Naive thymus-derived CD4-positive, alpha-beta T cell (primary cell): Measurements from ENCODE around the gene MED15. TPM values are rescaled to one million over a fixed set of nuclear protein-coding genes. Genes with fewer than 3 reads are reported as not detected.

Source experiments
- ATAC-seq: fragments of 150-1000 bp; cut with Tn5 transposase; 2 replicates; pipeline ENCODE4 v1.10.0; 2021; ENCODE audit warnings: mild to moderate bottlenecking, moderate library complexity
- CTCF ChIA-PET: fragments of 350-600 bp; sonication (Branson Sonifier 250); formaldehyde crosslinking; loops from one replicate; lab custom pipeline; 2021; ENCODE audit warnings: antibody characterized with exemption; lab: Charles Lee
- POLR2A ChIA-PET: fragments of 350-600 bp; sonication (Branson Sonifier 250); formaldehyde crosslinking; loops from one replicate; lab custom pipeline; 2021; ENCODE audit warnings: antibody characterized with exemption, inconsistent platforms; lab: Charles Lee
- DNase-seq, 9 donors: peaks; one replicate each; pipeline versions ENCODE4 v3.0.0 to v3.0.0-alpha.2; 2020 to 2022; ENCODE audit warnings: mixed read lengths in 1 of 9
- H3K27ac ChIP-seq: one replicate; pipeline ENCODE4 v1.7.0; 2013; ENCODE audit warnings: mild to moderate bottlenecking, low read depth, low read length, moderate library complexity
- H3K27me3 ChIP-seq, 2 donors: one replicate each; pipeline ENCODE4 v1.7.0; 2013; ENCODE audit warnings: low read length in 2 of 2, mild to moderate bottlenecking in 2 of 2, moderate library complexity in 2 of 2; ENCODE audit not compliant: control insufficient read depth in 2 of 2, insufficient read depth in 2 of 2
- H3K36me3 ChIP-seq, 3 experiments: 1 replicate in 2 of 3; 2 replicates in 1 of 3; pipeline ENCODE4 v1.7.0; 2013; ENCODE audit warnings: low read length in 3 of 3, mild to moderate bottlenecking in 3 of 3, moderate library complexity in 1 of 3; ENCODE audit not compliant: insufficient read depth in 3 of 3, control insufficient read depth in 2 of 3
- H3K4me1 ChIP-seq, 2 donors: one replicate each; pipeline ENCODE4 v1.7.0; 2013; ENCODE audit warnings: low read length in 2 of 2, mild to moderate bottlenecking in 2 of 2, moderate library complexity in 1 of 2; ENCODE audit not compliant: control insufficient read depth in 2 of 2, insufficient read depth in 2 of 2
- H3K4me3 ChIP-seq: 2 replicates; pipeline ENCODE4 v1.7.0; 2013; ENCODE audit warnings: mild to moderate bottlenecking, low read length
- H3K9me3 ChIP-seq, 3 experiments: 1 replicate in 2 of 3; 2 replicates in 1 of 3; pipeline ENCODE4 v1.7.0; 2013; ENCODE audit warnings: low read length in 3 of 3; ENCODE audit not compliant: control insufficient read depth in 2 of 3
- H3K27ac Mint-ChIP-seq, 9 donors: one replicate each; pipeline ENCODE4 v1.8.0; 2020 to 2022; ENCODE audit warnings: mixed read lengths in 9 of 9, mild to moderate bottlenecking in 8 of 9, moderate library complexity in 5 of 9, inconsistent platforms in 2 of 9
- H3K27me3 Mint-ChIP-seq, 5 donors: one replicate each; pipeline ENCODE4 v1.8.0; 2021 to 2022; ENCODE audit warnings: mixed read lengths in 5 of 5, mild to moderate bottlenecking in 1 of 5
- H3K36me3 Mint-ChIP-seq, 5 donors: one replicate each; pipeline ENCODE4 v1.8.0; 2020 to 2022; ENCODE audit warnings: mixed read lengths in 5 of 5, mild to moderate bottlenecking in 3 of 5, inconsistent platforms in 1 of 5
- H3K4me1 Mint-ChIP-seq, 7 donors: one replicate each; pipeline ENCODE4 v1.8.0; 2020 to 2022; ENCODE audit warnings: mixed read lengths in 7 of 7, mild to moderate bottlenecking in 3 of 7, inconsistent platforms in 1 of 7
- H3K4me3 Mint-ChIP-seq, 10 donors: one replicate each; pipeline ENCODE4 v1.8.0; 2020 to 2022; ENCODE audit warnings: mild to moderate bottlenecking in 10 of 10, mixed read lengths in 10 of 10, moderate library complexity in 6 of 10, inconsistent platforms in 2 of 10
- H3K9me3 Mint-ChIP-seq, 11 donors: one replicate each; pipeline ENCODE4 v1.8.0; 2020 to 2022; ENCODE audit warnings: mixed read lengths in 11 of 11, mild to moderate bottlenecking in 4 of 11, inconsistent platforms in 1 of 11, moderate library complexity in 1 of 11
- intact Hi-C, 2 donors: fragments of 100-400 bp; cut with micrococcal nuclease; formaldehyde crosslinking; loops; one replicate each; pipeline ENCODE4 v1.15.1; 2023
- polyA plus RNA-seq, 2 donors: library from polyadenylated mRNA; unstranded; fragments of 300-500 nt; fragmentation: Illumina TruSeq; gene quantifications; one replicate each; pipeline ENCODE4 v1.2.3, GENCODE V29; 2021
- total RNA-seq, 6 experiments: library from RNA in 5 of 6; stranded (reverse) in 5 of 6; gene quantifications; 1 replicate in 5 of 6; 2 replicates in 1 of 6; pipeline ENCODE4 v1.2.3 and lab custom pipeline; 2021 to 2026

MED15 gene
- total and polyA plus RNA-seq, 7 experiments from 2014 or later: 24.3 to 235 (median 192) TPM

DNA sequence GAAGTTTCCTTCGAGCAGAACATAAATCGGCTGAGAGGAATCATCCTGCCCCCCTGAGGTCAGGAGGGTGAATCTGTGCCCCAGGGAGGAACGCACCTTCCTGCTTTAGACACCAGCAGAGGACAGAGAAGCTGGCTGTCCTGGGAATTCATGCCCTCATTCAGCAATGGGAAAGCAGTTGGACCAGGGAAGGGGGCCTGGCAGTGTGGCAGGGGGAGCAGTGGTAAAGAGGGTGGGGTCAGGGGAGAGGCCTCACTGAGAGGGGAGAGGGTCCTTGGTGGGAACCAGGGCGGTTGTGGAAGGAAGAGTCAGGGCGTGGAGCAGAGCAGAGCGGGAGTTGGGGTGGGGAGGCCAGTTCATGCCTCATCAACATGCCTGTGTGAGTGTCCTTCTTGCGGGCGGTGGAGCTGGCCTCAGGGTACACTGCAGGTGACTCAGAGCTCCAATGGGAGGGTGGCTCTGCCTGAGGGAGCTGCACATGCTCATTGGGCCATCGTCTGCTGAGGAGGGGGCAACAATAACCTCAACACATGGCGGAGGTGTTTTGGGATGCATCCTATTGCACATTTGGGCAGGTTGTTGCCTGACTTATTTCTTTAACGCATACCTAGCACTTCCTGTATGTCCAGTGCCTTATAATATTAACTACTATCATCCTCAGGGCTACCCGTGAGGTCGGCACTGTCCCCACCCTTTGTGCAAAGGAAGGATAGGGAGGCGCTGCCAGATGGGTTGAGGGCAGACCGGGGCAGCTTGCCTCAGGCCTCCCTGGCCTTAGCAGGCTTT lies 23.2 kb downstream of the MED15 start:
- Mint-ChIP-seq H3K4me3 (peak overlapping the region in 8 of 10 donors; percentile 9 to 78 (median 47)), H3K36me3 (peaks cover 4 to 21% (median 9%) of the 10 kb centered on the region in 5 donors), H3K27ac (peak overlapping the region; percentile 45 to 83 (median 69)), H3K4me1 (peaks cover 54 to 78% (median 75%) of the 10 kb centered on the region in 7 donors), H3K27me3 (no peaks in the 10 kb centered on the region), H3K9me3 (no peaks in the 10 kb centered on the region)
- no peak overlapping the region for H3K27ac ChIP-seq
- intact Hi-C loops: no loop called here
- peaks cover 15 to 50% of the 10 kb centered on the region in 2 donors for H3K4me1 ChIP-seq
- H3K4me3 ChIP-seq: no peak overlapping the region
- POLR2A ChIA-PET: interaction anchor here (0.6 to 1.3 kb wide), 3 partner anchors 13 to 110 kb away, joined by 3 to 4 read pairs (median 3); no protein-coding TSS in a partner anchor
- no peak for DNase-seq
- no peaks in the 10 kb centered on the region for H3K9me3 ChIP-seq
- ATAC-seq: no peak
- H3K36me3 ChIP-seq: peaks cover 0 to 52% (median 4%) of the 10 kb centered on the region in 3 experiments
- CTCF ChIA-PET: no interaction called here
- no peaks in the 10 kb centered on the region for H3K27me3 ChIP-seq

DNA sequence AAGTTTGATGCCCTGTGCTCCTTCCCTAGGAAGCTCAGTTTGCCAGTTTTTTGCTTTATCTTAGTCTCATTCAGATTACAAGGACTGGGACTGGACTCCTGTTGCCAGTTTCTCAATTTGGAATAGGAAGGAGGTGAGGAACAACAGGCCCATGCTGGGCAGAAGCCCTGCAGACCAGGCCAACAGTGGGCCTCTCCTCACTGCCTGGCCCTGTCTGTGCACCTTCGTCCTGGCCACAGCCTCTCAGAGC lies 23.7 kb downstream of the MED15 start:
- Mint-ChIP-seq H3K4me3 (peak overlapping the region in 2 of 10 donors; percentile 56 to 77), H3K4me1 (peaks cover 54 to 77% (median 71%) of the 10 kb centered on the region in 7 donors), H3K9me3 (no peaks in the 10 kb centered on the region), H3K36me3 (peaks cover 4 to 21% (median 9%) of the 10 kb centered on the region in 5 donors), H3K27ac (peak overlapping the region in 2 of 9 donors; percentile 32 to 76), H3K27me3 (no peaks in the 10 kb centered on the region)
- ChIA-PET POLR2A (interaction anchor here (1.1 to 1.3 kb wide), 2 partner anchors 19 to 110 kb away, joined by 3 to 4 read pairs; no protein-coding TSS in a partner anchor), CTCF (no interaction called here)
- Histone ChIP-seq H3K4me1 (peaks cover 15 to 50% of the 10 kb centered on the region in 2 donors), H3K27ac (no peak overlapping the region), H3K36me3 (peaks cover 0 to 49% (median 4%) of the 10 kb centered on the region in 3 experiments), H3K27me3 (no peaks in the 10 kb centered on the region), H3K4me3 (no peak overlapping the region), H3K9me3 (no peaks in the 10 kb centered on the region)
- no peak for ATAC-seq
- intact Hi-C loops: no loop called here
- no peak for DNase-seq

DNA sequence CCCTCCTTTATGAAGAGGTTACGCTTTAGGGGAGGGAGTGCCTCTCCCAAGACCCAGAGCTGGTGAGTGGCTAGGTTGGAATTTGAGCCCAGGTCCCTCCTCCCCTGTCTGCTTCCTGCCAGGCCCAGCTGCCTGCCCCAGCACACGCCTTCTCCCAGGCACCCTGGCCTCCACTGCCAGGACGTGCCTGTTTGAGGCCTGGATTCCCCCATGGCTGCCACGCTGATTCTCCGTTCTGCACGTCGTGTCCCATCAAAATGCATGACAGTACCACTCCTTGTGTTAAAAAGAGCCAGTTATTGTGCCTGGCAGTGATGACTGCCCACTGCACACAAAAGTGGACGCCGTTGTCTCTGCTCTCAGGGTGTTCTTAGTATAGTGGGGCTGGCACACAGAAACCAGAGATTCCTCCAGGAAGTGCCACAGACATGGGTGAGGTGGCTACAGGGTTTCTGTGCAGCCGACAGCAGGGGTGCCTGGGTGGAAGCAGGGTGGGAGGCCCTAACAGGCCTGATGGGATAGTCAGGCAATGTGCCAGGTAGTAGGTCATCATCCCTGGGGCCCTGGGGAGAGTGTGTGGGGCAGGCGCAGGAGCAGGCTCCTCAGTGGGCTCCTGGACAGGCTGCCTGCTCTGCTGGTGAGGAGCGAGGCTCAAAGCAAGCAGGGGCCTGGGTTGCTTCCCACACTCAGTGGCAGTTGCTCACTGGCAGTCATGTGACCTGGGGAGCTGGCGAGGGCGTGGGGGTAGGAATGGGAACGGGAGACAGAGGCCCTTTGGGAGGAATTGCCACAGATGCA lies 24.2 kb downstream of the MED15 start:
- intact Hi-C loops: loop anchor here in 1 of 2 donors (2.0 kb wide), 1 partner anchor 17 kb away; no protein-coding TSS in a partner anchor
- CTCF ChIA-PET: interaction anchor here (0.6 kb wide), 1 partner anchor 114 kb away, joined by 3 read pairs; no protein-coding TSS in a partner anchor
- ATAC-seq (no peak), DNase-seq (no peak)
- Mint-ChIP-seq H3K27me3 (no peaks in the 10 kb centered on the region), H3K36me3 (peaks cover 4 to 16% (median 9%) of the 10 kb centered on the region in 5 donors), H3K9me3 (no peaks in the 10 kb centered on the region), H3K4me3 (peak overlapping the region in 8 of 10 donors; percentile 15 to 77 (median 56)), H3K27ac (peak overlapping the region; percentile 7 to 83 (median 79)), H3K4me1 (peaks cover 50 to 77% (median 71%) of the 10 kb centered on the region in 7 donors)
- POLR2A ChIA-PET: interaction anchor here (1.0 to 2.7 kb wide), 5 partner anchors 12 to 109 kb away, joined by 3 to 14 read pairs (median 4); no protein-coding TSS in a partner anchor
- Histone ChIP-seq H3K27ac (peak overlapping the region; percentile 23), H3K4me1 (peaks cover 15 to 50% of the 10 kb centered on the region in 2 donors), H3K36me3 (peaks cover 0 to 46% (median 4%) of the 10 kb centered on the region in 3 experiments), H3K9me3 (no peaks in the 10 kb centered on the region), H3K27me3 (no peaks in the 10 kb centered on the region), H3K4me3 (no peak overlapping the region)

DNA sequence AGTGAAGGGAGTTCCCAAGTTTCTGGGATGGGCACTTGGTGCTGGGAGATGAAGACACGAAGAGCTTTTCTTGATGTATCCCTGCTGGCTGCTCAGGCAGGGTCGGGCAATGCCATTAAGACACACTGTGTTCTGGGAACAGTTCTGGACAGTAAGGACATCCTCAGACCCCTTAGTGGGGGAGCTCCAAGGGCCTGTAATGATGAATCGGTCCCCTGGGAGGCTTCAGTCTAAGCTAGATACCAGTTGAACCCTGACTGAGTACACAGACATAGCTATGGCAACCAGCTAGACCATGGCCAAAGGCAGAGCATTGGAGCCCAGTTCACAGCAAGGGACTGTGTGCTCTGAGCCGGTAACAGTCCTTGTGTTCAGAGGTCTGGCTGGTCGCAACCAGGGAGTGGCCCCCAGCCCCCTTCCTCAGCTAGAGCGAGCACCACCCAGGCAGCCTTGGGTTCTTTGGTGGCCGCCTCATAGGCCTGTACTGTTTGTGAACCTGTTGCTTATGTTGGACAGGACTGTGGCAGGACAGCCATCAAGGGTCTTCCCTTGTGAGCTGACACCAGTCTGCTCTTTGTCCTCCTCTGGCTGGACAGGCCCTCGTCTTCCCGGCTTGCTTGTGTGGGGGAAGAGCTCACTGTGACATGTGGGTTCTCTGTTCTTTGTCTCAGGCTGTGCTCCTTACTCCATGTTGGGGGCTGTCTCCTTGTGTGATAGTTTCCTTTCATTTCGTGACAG lies 25.0 kb downstream of the MED15 start:
- H3K36me3 Mint-ChIP-seq: peaks cover 4 to 15% (median 9%) of the 10 kb centered on the region in 5 donors
- peak overlapping the region; percentile 76 to 92 (median 82) for H3K27ac Mint-ChIP-seq
- Histone ChIP-seq H3K36me3 (peaks cover 0 to 49% (median 7%) of the 10 kb centered on the region in 3 experiments), H3K27me3 (no peaks in the 10 kb centered on the region), H3K27ac (peak overlapping the region; percentile 11), H3K9me3 (no peaks in the 10 kb centered on the region), H3K4me3 (no peak overlapping the region), H3K4me1 (peaks cover 15 to 50% of the 10 kb centered on the region in 2 donors)
- ATAC-seq (no peak), DNase-seq (no peak)
- H3K4me3 Mint-ChIP-seq: peak overlapping the region in 9 of 10 donors; percentile 15 to 77 (median 56)
- POLR2A ChIA-PET: interaction anchor here (0.8 to 2.7 kb wide), 7 partner anchors 11 to 68 kb away, joined by 3 to 14 read pairs (median 4); no protein-coding TSS in a partner anchor
- no peaks in the 10 kb centered on the region for H3K27me3 Mint-ChIP-seq
- intact Hi-C loops: loop anchor here in 1 of 2 donors (2.0 kb wide), 1 partner anchor 16 kb away; no protein-coding TSS in a partner anchor
- H3K9me3 Mint-ChIP-seq: no peaks in the 10 kb centered on the region
- peaks cover 46 to 74% (median 71%) of the 10 kb centered on the region in 7 donors for H3K4me1 Mint-ChIP-seq
- CTCF ChIA-PET: interaction anchor here (0.6 kb wide), 1 partner anchor 113 kb away, joined by 3 read pairs; no protein-coding TSS in a partner anchor

DNA sequence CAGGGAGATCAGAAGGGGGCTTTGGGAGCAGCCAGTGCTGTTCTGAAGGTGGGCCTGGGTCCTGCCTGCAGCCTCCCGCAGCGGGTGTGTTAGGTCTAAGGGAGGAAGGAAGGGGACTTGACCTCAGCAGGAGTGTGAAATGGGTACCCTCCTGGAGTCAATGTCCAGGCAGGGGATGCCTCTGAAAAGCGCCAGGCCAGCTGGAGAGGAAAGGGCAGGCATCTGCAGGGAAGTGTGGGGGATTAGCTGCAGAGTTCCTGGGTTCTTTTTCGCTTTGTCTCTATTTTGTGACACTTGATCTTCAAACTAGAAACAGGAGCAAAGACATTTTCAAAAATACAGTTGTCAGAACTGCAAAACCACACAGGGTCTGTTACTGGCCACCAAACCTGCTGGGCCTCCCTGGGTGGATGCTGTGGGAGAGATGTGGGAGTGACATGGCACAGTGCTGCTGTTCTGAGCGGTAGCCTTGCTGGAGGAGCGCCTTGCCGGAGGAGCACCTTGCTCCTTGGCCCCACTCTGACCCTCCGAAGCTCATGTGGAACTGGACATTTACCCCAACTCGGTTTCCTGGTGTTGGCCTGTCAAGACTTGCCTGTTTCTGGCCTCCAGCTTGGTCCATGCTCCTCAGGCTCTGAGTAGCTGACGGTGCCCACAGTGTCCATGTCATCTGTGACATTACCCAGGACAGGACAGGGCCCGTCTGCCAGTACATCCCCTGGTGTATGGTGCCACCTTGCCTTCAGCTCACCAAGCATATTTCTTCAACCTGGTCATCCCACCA lies 25.9 kb downstream of the MED15 start:
- ATAC-seq: no peak
- Histone ChIP-seq H3K4me3 (no peak overlapping the region), H3K36me3 (peaks cover 0 to 49% (median 9%) of the 10 kb centered on the region in 3 experiments), H3K27ac (peak overlapping the region; percentile 16), H3K27me3 (no peaks in the 10 kb centered on the region), H3K9me3 (no peaks in the 10 kb centered on the region), H3K4me1 (peaks cover 15 to 50% of the 10 kb centered on the region in 2 donors)
- peaks cover 3 to 13% (median 9%) of the 10 kb centered on the region in 5 donors for H3K36me3 Mint-ChIP-seq
- H3K27ac Mint-ChIP-seq: peak overlapping the region; percentile 76 to 92 (median 82)
- ChIA-PET CTCF (interaction anchor here (0.6 to 1.3 kb wide), 2 partner anchors 9 to 29 kb away, joined by 3 read pairs; no protein-coding TSS in a partner anchor), POLR2A (interaction anchor here (0.8 to 2.7 kb wide), 7 partner anchors 17 to 69 kb away, joined by 3 to 14 read pairs (median 4); no protein-coding TSS in a partner anchor)
- intact Hi-C loops: loop anchor here in 1 of 2 donors (2.0 kb wide), 1 partner anchor 16 kb away; no protein-coding TSS in a partner anchor
- no peaks in the 10 kb centered on the region for H3K27me3 Mint-ChIP-seq
- no peaks in the 10 kb centered on the region for H3K9me3 Mint-ChIP-seq
- peaks cover 45 to 74% (median 69%) of the 10 kb centered on the region in 7 donors for H3K4me1 Mint-ChIP-seq
- DNase-seq: no peak
- peak overlapping the region in 8 of 10 donors; percentile 41 to 72 (median 56) for H3K4me3 Mint-ChIP-seq
